NCI-H2107 (cell line): ENCODE data around the gene BYSL.

ENCODE experiments used
- DNase-seq: peaks from one replicate; lab custom pipeline; 2025; lab: John Stamatoyannopoulos, UW

Gene BYSL

DNA sequence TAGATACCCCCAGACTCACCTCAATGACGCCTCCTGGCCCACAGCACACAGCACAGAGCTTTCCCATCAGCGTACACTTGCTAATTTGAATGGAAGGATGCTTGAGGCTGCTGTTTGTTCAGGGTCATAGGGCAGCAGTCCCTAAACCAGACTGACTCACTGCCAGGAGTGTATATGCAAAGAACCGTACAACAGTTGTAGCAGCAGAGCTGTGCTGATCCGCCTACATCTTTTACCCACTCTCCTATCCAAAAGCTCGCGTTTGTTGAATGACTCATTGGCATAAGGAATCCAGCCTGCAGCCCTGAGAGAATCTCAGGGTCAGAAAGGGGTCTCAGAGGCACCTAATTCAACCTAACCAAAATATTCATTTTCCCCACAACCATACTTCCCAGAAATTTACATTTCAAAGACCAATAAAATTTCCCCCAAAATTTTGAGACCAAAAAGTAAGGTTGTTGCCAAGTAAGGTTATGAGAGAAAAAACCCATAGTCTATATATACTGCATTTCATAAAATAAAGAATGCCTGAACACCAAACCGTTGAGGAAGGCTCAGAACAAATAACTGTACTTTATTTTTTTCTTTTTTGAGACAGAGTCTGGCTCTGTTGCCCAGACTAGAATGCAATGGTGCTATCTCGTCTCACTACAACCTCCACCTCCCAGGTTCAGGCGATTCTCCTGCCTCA lies 55.6 kb downstream of the BYSL start:
- DNase-seq = no peak
